Right forelimb (tissue), 1 donor: ENCODE measurements around the gene AP5Z1.
A peak's percentile ranks its signal among the peaks of the same experiment; 100 is the strongest.

Source experiments
- DNase-seq: peaks from one replicate; pipeline ENCODE4 v3.0.0-alpha.2; 2018

The AP5Z1 gene

DNA sequence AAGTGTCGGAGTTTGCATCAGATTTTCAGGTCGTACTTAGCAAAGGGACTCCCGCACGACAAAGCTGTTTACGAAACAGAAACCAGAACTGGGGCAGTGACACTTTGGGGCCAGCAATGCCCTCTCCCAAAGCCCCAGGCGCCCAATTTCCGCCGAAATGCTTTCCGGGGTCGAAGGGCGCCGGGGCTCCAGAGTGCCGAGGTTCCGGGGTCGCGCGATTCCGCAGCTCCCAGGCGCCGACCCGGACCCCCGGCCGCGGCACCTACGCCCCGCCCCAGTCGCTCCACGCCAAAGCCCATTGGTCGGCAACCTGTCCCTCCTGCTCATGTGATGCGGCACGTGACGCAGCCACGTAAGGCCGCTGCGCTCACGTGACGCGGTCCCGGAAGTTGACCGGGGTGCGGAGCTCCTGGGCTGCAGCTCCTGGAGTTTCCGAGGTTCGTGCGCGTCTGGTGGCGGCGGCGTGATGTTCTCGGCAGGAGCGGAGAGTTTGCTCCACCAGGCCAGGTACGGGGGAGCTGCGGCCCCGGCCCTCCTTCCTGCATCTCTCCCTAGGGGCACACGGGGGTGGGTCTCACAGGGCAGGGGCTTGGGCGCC is at the start of gene AP5Z1:
Gene AP5Z1, plus strand, starts transcription at position 374 of the 598 bp plus-strand sequence. Its CDS starts 93 bp downstream, at position 467.
- peak; percentile 94 for DNase-seq

DNA sequence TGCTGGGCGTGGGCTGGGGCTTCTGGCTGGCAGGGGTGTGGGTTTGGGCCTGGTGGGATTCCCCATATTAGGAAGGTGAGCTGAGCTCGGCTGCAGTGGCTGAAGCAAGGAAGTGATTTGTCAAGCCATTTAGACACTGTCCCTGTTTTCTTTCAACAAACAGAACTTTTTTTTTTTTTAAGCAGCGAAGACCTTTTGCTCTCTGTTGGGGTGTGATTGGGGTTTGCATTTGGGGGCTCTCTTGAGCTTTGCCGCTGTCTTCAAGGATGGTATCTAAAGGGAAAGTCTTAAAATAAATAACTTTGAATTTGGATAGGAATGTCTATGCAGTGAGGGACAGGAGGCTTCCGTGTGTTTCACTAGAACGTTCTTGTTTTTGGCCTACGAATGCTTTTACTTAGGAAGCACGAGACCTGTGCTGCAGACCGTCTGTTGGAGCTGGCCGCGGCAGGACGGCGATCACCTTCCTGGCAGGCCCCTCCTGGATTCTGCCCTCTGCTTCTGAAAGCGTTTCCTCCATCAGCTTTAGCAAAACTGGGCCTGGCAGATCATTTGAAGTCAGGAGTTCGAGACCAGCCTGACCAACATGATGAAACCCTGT is 49.5 kb upstream of the AP5Z1 start:
- DNase-seq = no peak

DNA sequence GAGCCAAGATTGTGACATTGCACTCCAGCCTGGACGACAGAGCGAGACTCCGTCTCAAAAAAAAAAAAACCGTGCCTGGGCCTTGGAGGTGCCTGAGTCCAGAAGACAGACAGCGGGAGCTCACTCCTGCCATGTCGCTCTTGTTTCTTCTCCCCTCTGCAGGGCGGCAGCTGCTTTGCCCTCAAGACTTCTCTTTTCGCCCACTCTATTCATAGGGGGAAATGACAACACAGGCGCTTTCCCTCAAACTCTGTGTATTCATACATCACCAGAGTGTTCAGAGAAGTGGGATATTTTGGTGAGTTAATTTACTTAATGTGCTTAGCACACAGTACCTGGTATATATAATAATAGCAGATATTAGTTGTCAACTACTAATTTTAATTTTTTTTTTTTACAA is 48.9 kb upstream of the AP5Z1 start:
- no peak for DNase-seq

DNA sequence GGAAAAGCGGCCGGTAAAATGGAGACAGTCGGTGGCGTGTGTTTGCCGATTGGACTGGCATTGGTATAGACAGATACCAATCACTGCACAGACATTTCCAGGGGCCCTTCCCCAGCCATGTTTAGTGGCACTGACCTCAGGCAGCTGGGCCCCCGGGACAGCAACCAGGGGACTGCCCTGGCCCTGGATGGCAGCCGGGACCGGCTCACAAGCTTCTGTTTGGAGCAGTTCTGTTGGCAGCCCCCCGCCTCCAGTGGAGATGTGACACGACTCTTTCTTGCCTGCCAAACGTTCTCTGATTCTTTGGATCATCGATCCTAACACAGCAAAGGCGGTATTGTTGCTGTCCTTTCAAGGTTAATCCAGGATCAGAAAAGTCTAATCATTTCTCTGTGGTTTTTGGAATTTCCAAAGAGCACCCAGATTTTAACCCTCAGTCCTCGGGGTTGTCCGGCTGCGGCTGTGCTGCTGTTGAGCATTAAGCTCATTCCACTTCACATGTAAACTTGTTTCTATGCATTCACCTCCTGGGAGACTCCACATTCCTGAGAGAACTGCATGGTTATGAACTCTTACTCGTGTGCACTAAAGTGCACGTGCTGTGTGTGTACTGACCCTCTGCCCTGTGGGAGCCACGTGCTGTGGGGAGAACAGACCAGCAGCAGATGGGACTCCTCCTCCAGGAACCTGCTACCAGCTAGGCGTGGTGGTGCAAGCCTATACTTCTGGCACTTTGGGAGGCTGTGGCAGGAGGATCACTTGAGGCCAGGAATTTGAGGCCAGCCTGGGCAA is 47.3 kb upstream of the AP5Z1 start:
- DNase-seq = no peak

GRCh38 chr7:4729266-4729665 is 46.2 kb upstream of the AP5Z1 start:
- no peak for DNase-seq

- no peak for DNase-seq
Measured at GRCh38 chr7:4730276-4730675, 45.1 kb upstream of the AP5Z1 start.

GRCh38 chr7:4730971-4731370 is 44.5 kb upstream of the AP5Z1 start:
- no peak for DNase-seq

GRCh38 chr7:4731803-4732202 is 43.6 kb upstream of the AP5Z1 start:
- DNase-seq = no peak

DNA sequence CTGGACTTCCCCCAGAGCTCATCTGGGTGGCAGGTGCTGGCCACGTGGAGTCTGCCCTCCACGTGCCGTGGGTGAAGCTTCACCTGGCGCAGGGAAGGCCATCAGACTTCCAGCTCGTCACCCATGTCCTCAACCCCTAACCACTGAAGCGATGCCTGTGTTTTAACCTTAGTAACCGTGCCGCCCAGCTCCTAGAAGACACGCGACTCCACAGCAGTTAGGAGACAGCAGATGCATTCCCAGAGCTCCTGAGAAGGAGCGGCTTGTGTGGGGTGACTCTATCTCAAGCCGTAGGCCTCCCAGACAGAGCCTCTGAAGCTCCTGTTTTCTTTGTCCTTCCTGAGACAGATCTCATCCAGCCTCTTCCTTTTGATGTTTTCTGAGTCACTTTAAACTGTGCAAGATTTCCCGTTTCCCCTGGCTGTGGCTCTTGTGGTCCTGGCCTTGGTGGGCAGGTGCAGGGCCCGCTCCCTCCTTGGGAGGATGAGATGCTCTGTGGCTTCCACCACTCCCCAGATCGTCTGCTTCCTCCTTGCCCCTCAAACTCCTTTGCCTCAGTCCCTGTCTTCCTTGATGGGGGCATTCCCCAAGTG is 41.4 kb upstream of the AP5Z1 start:
- no peak for DNase-seq

DNA sequence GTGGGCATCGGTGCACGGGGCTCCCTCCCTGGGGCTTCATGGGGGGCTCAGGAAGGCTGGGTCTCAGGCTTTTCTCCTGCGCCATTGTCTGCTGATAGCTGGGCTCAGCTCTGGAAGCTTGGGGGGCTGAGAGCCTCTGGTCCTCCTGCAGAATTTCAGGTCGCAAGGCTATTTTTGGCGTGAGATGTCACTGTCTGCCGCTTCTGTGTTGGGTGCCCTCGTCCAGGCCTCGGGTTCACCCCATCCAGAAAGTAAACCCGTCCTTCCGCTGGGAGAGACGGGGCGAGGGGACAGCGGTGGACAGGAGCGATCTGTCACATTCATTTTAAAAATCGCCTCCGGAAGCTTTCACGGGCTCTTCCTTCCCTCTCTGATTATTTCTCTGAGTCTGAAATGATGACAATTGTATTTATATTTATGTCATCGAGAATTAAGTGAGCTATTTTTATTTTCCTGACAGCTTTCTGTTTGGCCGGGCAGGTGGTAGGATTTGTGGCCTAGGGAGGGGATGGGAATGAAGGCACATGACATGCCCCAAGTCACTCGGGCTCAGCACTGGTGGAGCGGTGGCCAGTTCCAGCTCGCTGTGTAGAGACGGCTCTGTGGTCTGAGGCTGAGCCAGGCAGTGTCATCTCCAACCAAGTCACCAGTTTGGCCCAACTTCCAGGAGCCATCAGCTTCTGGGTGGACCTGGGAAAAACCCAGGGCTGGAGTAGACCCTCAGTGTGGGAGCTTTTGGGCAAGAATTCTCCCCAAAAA is 40.7 kb upstream of the AP5Z1 start:
- no peak for DNase-seq

DNA sequence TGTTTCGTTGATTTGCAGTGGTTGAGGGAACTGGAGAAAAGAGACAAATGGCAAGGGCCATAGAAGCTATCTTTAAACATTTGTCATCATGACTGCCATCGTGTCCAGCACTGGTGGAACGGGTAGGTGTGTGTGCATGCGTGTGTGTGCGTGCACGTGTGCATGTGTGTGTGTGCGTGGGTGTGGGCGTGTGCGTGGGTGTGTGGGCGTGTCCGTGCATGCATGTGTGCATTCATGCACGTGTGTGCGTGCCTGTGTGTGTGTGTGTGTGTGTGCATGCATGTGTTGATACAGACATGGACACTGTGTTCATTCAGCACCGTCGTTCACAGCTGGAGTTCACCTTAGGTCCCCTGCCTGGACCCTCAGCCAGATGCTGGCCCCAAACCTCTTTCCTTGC is 38.1 kb upstream of the AP5Z1 start:
- no peak for DNase-seq

GRCh38 chr7:4738711-4739527 is 36.5 kb upstream of the AP5Z1 start:
- no peak for DNase-seq

GRCh38 chr7:4739528-4739992 is 35.9 kb upstream of the AP5Z1 start:
- no peak for DNase-seq

DNA sequence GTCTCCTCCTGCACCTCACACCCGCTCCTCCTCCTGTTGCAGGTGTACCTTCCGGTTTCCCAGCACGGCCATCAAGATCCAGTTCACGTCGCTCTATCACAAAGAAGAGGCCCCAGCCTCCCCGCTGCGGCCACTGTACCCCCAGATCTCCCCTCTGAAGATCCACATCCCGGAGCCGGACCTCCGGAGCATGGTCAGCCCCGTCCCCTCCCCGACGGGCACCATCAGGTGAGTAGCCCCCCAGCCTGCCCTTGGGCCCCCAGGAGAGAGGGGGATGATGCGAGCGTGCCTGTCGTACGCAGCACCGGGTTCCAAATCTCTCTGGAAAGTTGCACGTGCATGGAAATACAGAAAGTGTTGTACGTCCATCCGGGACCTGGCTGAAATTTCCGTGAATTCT is 34.6 kb upstream of the AP5Z1 start:
- no peak for DNase-seq

DNA sequence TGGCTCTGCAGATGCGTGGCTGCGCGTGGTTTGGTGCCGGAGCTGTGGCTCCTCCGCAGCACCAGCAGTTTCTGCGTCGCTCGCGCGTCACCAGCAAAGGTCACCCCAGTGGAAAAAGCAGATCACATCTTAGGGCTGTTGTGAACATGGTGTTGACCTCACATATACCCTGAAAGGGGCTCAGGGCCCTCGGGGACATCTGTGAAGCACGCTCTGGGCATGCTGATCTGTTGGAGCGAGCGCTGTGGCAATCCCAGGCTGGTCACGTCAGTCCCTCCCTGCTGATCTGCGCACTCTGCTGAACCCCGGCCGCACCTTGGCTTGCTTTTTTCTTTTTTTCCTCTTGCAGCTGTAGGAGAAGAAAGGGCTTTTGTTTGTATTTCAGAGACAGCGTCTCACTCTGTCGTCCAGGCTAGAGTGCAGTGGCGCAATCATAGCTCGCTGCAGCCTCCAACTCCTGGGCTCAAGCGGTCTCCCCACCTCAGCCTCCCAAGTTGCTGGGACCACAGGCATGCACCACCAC is 33.3 kb upstream of the AP5Z1 start:
- DNase-seq = no peak

DNA sequence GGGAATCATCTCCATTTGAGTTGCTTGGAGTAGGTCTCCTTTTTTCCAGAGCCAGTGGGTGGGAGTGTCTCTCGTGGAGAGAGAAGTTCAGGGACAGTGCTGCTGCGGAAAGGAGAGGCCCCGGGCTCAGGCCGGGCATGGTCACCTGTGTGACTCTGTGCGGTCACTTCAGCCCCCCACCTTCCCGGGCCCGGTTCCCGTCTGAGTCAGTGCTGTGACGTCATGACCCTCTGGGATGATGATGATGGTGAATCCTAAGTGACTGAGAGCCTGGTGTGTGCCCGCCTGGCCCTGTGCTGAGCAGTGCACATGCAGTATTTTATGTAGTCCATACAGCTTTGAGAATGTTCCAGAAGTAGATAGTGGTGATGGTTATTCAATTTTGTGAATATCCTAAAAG is 32.6 kb upstream of the AP5Z1 start:
- no peak for DNase-seq

GRCh38 chr7:4744391-4745264 is 30.8 kb upstream of the AP5Z1 start:
- peak; percentile 97 for DNase-seq

GRCh38 chr7:4745265-4745919 is 30.0 kb upstream of the AP5Z1 start:
- no peak for DNase-seq

DNA sequence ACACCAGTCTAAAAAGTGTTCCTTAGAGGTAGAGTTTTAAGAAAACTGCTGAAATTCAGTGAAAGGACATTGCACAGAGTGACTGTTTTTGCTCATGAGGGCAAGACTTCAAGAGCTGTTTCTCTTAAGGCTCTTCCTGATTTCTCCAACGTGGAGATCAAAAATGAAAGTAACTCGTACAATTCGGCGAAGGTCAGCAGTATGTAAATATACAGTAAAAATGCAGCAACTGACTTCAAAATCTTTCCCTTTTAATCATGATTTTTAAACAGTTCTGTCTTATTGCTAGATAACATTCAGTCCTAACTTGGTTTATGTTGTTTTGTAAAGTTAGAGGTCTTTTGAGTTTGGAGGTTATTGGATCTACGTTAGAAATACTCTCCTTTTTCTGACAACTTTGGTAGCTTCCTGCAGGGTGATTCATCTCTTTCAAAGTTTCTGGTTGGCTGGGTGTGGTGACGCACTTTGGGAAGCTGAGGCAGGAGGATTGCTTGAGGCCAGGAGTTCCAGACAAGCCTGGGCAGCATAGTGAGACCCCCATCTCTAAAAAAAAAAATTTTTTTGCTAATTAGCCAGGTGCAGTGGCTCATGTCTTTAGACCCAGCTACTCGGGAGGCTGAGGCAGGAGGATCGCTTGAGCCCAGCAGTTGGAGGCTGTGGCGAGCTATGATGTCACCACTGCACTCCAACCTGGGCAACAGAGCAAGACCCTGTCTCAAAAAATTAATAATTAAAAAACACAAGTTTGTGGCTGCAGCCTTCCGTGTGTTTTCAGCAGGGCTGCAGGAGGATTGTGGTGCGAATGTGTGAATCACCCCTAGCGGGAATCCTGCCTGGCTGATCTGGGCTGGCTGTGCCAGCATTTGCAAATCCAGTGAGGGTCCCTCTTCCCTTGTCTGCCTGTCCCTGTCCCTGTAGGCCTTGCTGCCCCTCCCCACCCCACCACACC is 29.2 kb upstream of the AP5Z1 start:
- no peak for DNase-seq
